OCI-LY1 (cell line): ENCODE data around the gene FHL2.

Experiments used
- EZH2 ChIP-seq: fragments of 200-600 bp; sonication (generic), shearing (Covaris generic); IDR thresholded peaks from 2 replicates; pipeline ENCODE4 v1.8.0; 2017; ENCODE audit warnings: borderline replicate concordance, mixed run types, mild to moderate bottlenecking, antibody characterized with exemption, low read length, moderate library complexity, mixed read lengths
- TF ChIP-seq, protein P1 (sequence below): fragments of 200-600 bp; sonication (generic), shearing (Covaris generic); IDR thresholded peaks from 2 replicates; pipeline ENCODE4 v1.5.1; 2017; ENCODE audit warnings: mild to moderate bottlenecking, antibody characterized with exemption, low read length, moderate library complexity, mixed read lengths

DNA sequence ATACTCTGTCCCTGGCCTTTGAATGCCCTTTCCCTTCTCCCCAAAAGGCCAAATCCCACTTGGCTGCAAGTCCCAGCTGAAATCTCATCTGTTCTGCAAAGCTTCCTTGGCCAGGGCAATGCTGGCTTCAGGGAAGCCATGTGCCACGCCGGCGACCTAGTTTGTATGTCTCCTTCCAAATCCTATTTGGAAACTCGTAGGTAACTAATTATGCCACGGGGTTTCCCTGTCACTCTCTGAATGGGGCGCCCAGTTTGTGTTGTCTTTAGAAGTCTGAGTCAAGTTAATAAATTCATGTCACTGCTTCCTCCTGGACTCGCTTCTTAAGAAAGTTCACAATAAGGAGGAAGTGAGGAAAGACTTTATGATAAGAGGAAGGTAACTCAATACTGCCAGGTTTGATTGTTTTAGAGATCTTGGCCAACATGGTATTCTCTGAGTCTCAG is 19.1 kb downstream of the FHL2 start:
- TF ChIP-seq, protein P1, sequence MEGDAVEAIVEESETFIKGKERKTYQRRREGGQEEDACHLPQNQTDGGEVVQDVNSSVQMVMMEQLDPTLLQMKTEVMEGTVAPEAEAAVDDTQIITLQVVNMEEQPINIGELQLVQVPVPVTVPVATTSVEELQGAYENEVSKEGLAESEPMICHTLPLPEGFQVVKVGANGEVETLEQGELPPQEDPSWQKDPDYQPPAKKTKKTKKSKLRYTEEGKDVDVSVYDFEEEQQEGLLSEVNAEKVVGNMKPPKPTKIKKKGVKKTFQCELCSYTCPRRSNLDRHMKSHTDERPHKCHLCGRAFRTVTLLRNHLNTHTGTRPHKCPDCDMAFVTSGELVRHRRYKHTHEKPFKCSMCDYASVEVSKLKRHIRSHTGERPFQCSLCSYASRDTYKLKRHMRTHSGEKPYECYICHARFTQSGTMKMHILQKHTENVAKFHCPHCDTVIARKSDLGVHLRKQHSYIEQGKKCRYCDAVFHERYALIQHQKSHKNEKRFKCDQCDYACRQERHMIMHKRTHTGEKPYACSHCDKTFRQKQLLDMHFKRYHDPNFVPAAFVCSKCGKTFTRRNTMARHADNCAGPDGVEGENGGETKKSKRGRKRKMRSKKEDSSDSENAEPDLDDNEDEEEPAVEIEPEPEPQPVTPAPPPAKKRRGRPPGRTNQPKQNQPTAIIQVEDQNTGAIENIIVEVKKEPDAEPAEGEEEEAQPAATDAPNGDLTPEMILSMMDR = no peak
- no peak for TF ChIP-seq EZH2
